Gastrocnemius medialis (tissue), 4 donors: ENCODE measurements around the gene ADAMTSL2. TPM values are rescaled to one million over a fixed set of nuclear protein-coding genes. Genes with fewer than 3 reads are reported as not detected.

Source experiments
- ATAC-seq, 2 donors: fragments of 150-250 bp; one replicate each; pipeline ENCODE4 v1.9.1; 2016
- DNase-seq, 2 donors: peaks; one replicate each; pipeline ENCODE4 v3.0.0-alpha.2; 2019
- H3K27ac ChIP-seq, 4 donors: fragments of 200-600 bp; sonication (generic); 1 replicate in 1 of 4; 2 replicates in 3 of 4; pipeline ENCODE4 v1.5.1; 2016 to 2018; ENCODE audit warnings: mild to moderate bottlenecking in 2 of 4, moderate library complexity in 1 of 4
- H3K27me3 ChIP-seq, 3 donors: fragments of 200-600 bp; sonication (generic) in 2 of 3; 1 replicate in 1 of 3; 2 replicates in 2 of 3; pipeline versions ENCODE4 v1.5.1 to v1.6.0; 2016 to 2019; ENCODE audit warnings: mild to moderate bottlenecking in 1 of 3, moderate library complexity in 1 of 3
- H3K36me3 ChIP-seq, 2 donors: fragments of 200-600 bp; sonication (generic) in 1 of 2; one replicate each; pipeline ENCODE4 v1.5.1; 2017 to 2018
- H3K4me1 ChIP-seq, 2 donors: fragments of 200-600 bp; sonication (generic) in 1 of 2; one replicate each; pipeline ENCODE4 v1.5.1; 2016 to 2017; ENCODE audit warnings: mild to moderate bottlenecking in 2 of 2
- H3K4me3 ChIP-seq, 4 donors: fragments of 200-600 bp; sonication (generic) in 3 of 4; 1 replicate in 1 of 4; 2 replicates in 3 of 4; pipeline ENCODE4 v1.5.1; 2016 to 2019; ENCODE audit warnings: mild to moderate bottlenecking in 2 of 4
- H3K9me3 ChIP-seq, 3 donors: fragments of 200-600 bp; sonication (generic) in 2 of 3; 1 replicate in 1 of 3; 2 replicates in 2 of 3; pipeline ENCODE4 v1.5.1; 2016 to 2019
- CTCF ChIP-seq, 5 experiments: fragments of 450-650 bp in 3 of 5; fragments of 200-600 bp in 2 of 5; sonication (generic) in 2 of 5; IDR thresholded peaks in 4 of 5; conservative IDR thresholded peaks in 1 of 5; 1 replicate in 4 of 5; 2 replicates in 1 of 5; pipeline ENCODE4 v1.5.1; 2016 to 2019; ENCODE audit warnings: antibody characterized with exemption in 5 of 5, mild to moderate bottlenecking in 3 of 5, moderate library complexity in 3 of 5
- POLR2A ChIP-seq, 2 donors: fragments of 450-650 bp; IDR thresholded peaks; one replicate each; pipeline ENCODE4 v1.6.1; 2017; ENCODE audit warnings: antibody characterized with exemption in 2 of 2, mild to moderate bottlenecking in 2 of 2, moderate library complexity in 2 of 2
- in situ Hi-C, 4 donors: fragments of 200-750 bp; cut with MboI; loops; one replicate each; pipeline versions ENCODE4 v1.15.0 to v1.8.0; 2017; ENCODE audit warnings: low sequenced_read_pairs in 4 of 4
- intact Hi-C: fragments of 100-400 bp; cut with DNase I; formaldehyde crosslinking; loops from one replicate; pipeline ENCODE4 v1.15.1; 2023; ENCODE audit warnings: low total_unique reads
- total RNA-seq, 4 donors: library from RNA; depleted of rRNA; stranded (reverse); fragments of >200 nt; gene quantifications; one replicate each; pipeline versions ENCODE4 v1.1.0 to v1.2.3, GENCODE V29; 2016

The ADAMTSL2 gene
- total RNA-seq, 4 donors from 2014 or later = 0.10 to 1.8 (median 0.44) TPM

GRCh38 chr9:133527444-133527920, 7.0 kb upstream of the ADAMTSL2 start:
- Histone ChIP-seq H3K4me1 (peaks cover 5 to 24% of the 10 kb centered on the region in 2 donors), H3K4me3 (no peak overlapping the region), H3K9me3 (no peaks in the 10 kb centered on the region), H3K36me3 (no peaks in the 10 kb centered on the region), H3K27ac (peak overlapping the region in 1 of 4 donors; percentile 52), H3K27me3 (peaks cover 0 to 14% (median 4%) of the 10 kb centered on the region in 3 donors)
- TF ChIP-seq POLR2A (IDR thresholded peaks at IDR 0.05) (no peak), CTCF (IDR thresholded peaks at IDR 0.05 in 4 of 5, conservative IDR thresholded peaks at IDR 0.05 in 1 of 5) (no peak)
- peak in 1 of 2 donors; percentile 23 for ATAC-seq
- in situ Hi-C loops (loop anchor here in 2 of 4 donors (25.0 kb wide), 1 partner anchor 210 kb away; the partner anchor contains the start of gene SARDH (in 2 of the 2)), intact Hi-C loops (no loop called here)
- DNase-seq = no peak

GRCh38 chr9:133528001-133528875, 6.3 kb upstream of the ADAMTSL2 start:
- intact Hi-C loops = no loop called here

GRCh38 chr9:133528876-133529241, 5.6 kb upstream of the ADAMTSL2 start:
- H3K4me3 ChIP-seq = no peak overlapping the region
- intact Hi-C loops = no loop called here
- no peak overlapping the region for H3K27ac ChIP-seq
- no peaks in the 10 kb centered on the region for H3K36me3 ChIP-seq
- peaks cover 5 to 29% of the 10 kb centered on the region in 2 donors for H3K4me1 ChIP-seq
- peaks cover 0 to 19% (median 4%) of the 10 kb centered on the region in 3 donors for H3K27me3 ChIP-seq
- TF ChIP-seq POLR2A (IDR thresholded peaks at IDR 0.05) = no peak
- no peak for TF ChIP-seq CTCF (IDR thresholded peaks at IDR 0.05 in 4 of 5, conservative IDR thresholded peaks at IDR 0.05 in 1 of 5)
- no peak for ATAC-seq
- in situ Hi-C loops = loop anchor here in 2 of 4 donors (25.0 kb wide), 1 partner anchor 208 kb away; the partner anchor contains the start of gene SARDH (in 2 of the 2)
- H3K9me3 ChIP-seq = no peaks in the 10 kb centered on the region
- no peak for DNase-seq

More at GRCh38 chr9:133528001-133528875, 6.3 kb upstream of the ADAMTSL2 start:
- no peaks in the 10 kb centered on the region for H3K9me3 ChIP-seq
- H3K27ac ChIP-seq = peak overlapping the region in 1 of 4 donors; percentile 52
- peaks cover 0 to 17% (median 4%) of the 10 kb centered on the region in 3 donors for H3K27me3 ChIP-seq
- DNase-seq (no peak), ATAC-seq (no peak)
- in situ Hi-C loops = loop anchor here in 2 of 4 donors (25.0 kb wide), 1 partner anchor 209 kb away; the partner anchor contains the start of gene SARDH (in 2 of the 2)
- peaks cover 5 to 28% of the 10 kb centered on the region in 2 donors for H3K4me1 ChIP-seq
- TF ChIP-seq CTCF (IDR thresholded peaks at IDR 0.05 in 4 of 5, conservative IDR thresholded peaks at IDR 0.05 in 1 of 5) = no peak
- TF ChIP-seq POLR2A (IDR thresholded peaks at IDR 0.05) = no peak
- no peaks in the 10 kb centered on the region for H3K36me3 ChIP-seq
- no peak overlapping the region for H3K4me3 ChIP-seq

- DNase-seq (no peak), ATAC-seq (no peak)
- in situ Hi-C loops = loop anchor here in 2 of 4 donors (25.0 kb wide), 1 partner anchor 208 kb away; the partner anchor contains the start of gene SARDH (in 2 of the 2)
- intact Hi-C loops = no loop called here
- H3K36me3 ChIP-seq = no peaks in the 10 kb centered on the region
- TF ChIP-seq POLR2A (IDR thresholded peaks at IDR 0.05) (no peak), CTCF (IDR thresholded peaks at IDR 0.05 in 4 of 5, conservative IDR thresholded peaks at IDR 0.05 in 1 of 5) (no peak)
- no peak overlapping the region for H3K27ac ChIP-seq
- peaks cover 0 to 24% (median 4%) of the 10 kb centered on the region in 3 donors for H3K27me3 ChIP-seq
- H3K4me3 ChIP-seq = no peak overlapping the region
- H3K4me1 ChIP-seq = peaks cover 10 to 35% of the 10 kb centered on the region in 2 donors
- H3K9me3 ChIP-seq = no peaks in the 10 kb centered on the region
These were observed 5.0 kb upstream of the ADAMTSL2 start for GRCh38 chr9:133529457-133529856.
